Neutrophil (primary cell): ENCODE results near the gene RNF144A.

ENCODE experiments used
- H3K27ac ChIP-seq: fragments of 200-600 bp; sonication (generic); 2 replicates; pipeline ENCODE4 v1.5.1; 2016; ENCODE audit warnings: mild to moderate bottlenecking, moderate library complexity
- H3K27me3 ChIP-seq: fragments of 200-600 bp; sonication (generic); 2 replicates; pipeline ENCODE4 v1.6.0; 2016; ENCODE audit warnings: mild to moderate bottlenecking
- H3K36me3 ChIP-seq: fragments of 200-600 bp; sonication (generic); 2 replicates; pipeline ENCODE4 v1.5.1; 2017
- H3K4me1 ChIP-seq, 2 experiments: fragments of 200-600 bp in 1 of 2; sonication (generic) in 1 of 2; 1 replicate in 1 of 2; 2 replicates in 1 of 2; pipeline versions ENCODE4 v1.5.1 to v1.6.1; 2013 to 2016; ENCODE audit warnings: low read depth in 1 of 2, low read length in 1 of 2, mild to moderate bottlenecking in 1 of 2, moderate library complexity in 1 of 2; ENCODE audit not compliant: control insufficient read depth in 1 of 2, insufficient read depth in 1 of 2
- H3K4me3 ChIP-seq, 2 experiments: fragments of 200-600 bp in 1 of 2; sonication (generic) in 1 of 2; 1 replicate in 1 of 2; 2 replicates in 1 of 2; pipeline ENCODE4 v1.5.1; 2013 to 2016; ENCODE audit warnings: low read depth in 1 of 2, low read length in 1 of 2, mild to moderate bottlenecking in 1 of 2, moderate library complexity in 1 of 2
- H3K9me3 ChIP-seq: fragments of 200-600 bp; sonication (generic); 2 replicates; pipeline ENCODE4 v1.5.1; 2016
- CTCF ChIP-seq: fragments of 200-600 bp; sonication (generic); IDR thresholded peaks from 2 replicates; pipeline ENCODE4 v1.5.1; 2016; ENCODE audit warnings: antibody characterized with exemption

The RNF144A gene

GRCh38 chr2:6926071-6926732, 9.0 kb downstream of the RNF144A start:
- TF ChIP-seq CTCF = no peak
- Histone ChIP-seq H3K4me3 (no peak overlapping the region), H3K27ac (no peak overlapping the region), H3K36me3 (no peaks in the 10 kb centered on the region), H3K4me1 (peaks cover 32 to 43% of the 10 kb centered on the region in 2 experiments), H3K9me3 (no peaks in the 10 kb centered on the region), H3K27me3 (no peaks in the 10 kb centered on the region)

GRCh38 chr2:6927186-6927585, 10.0 kb downstream of the RNF144A start:
- H3K4me1 ChIP-seq = peaks cover 32 to 43% of the 10 kb centered on the region in 2 experiments
- no peaks in the 10 kb centered on the region for H3K27me3 ChIP-seq
- H3K36me3 ChIP-seq = no peaks in the 10 kb centered on the region
- H3K9me3 ChIP-seq = no peaks in the 10 kb centered on the region
- H3K4me3 ChIP-seq = no peak overlapping the region
- H3K27ac ChIP-seq = no peak overlapping the region
- TF ChIP-seq CTCF = no peak

GRCh38 chr2:6927753-6928152, 10.5 kb downstream of the RNF144A start:
- no peak overlapping the region for H3K27ac ChIP-seq
- H3K27me3 ChIP-seq = no peaks in the 10 kb centered on the region
- no peaks in the 10 kb centered on the region for H3K36me3 ChIP-seq
- H3K4me3 ChIP-seq = no peak overlapping the region
- H3K9me3 ChIP-seq = no peaks in the 10 kb centered on the region
- no peak for TF ChIP-seq CTCF
- H3K4me1 ChIP-seq = peaks cover 32 to 43% of the 10 kb centered on the region in 2 experiments

GRCh38 chr2:6928452-6928851, 11.2 kb downstream of the RNF144A start:
- Histone ChIP-seq H3K36me3 (no peaks in the 10 kb centered on the region), H3K27ac (no peak overlapping the region), H3K4me3 (no peak overlapping the region), H3K9me3 (no peaks in the 10 kb centered on the region), H3K27me3 (no peaks in the 10 kb centered on the region), H3K4me1 (peaks cover 33 to 47% of the 10 kb centered on the region in 2 experiments)
- TF ChIP-seq CTCF = no peak

DNA sequence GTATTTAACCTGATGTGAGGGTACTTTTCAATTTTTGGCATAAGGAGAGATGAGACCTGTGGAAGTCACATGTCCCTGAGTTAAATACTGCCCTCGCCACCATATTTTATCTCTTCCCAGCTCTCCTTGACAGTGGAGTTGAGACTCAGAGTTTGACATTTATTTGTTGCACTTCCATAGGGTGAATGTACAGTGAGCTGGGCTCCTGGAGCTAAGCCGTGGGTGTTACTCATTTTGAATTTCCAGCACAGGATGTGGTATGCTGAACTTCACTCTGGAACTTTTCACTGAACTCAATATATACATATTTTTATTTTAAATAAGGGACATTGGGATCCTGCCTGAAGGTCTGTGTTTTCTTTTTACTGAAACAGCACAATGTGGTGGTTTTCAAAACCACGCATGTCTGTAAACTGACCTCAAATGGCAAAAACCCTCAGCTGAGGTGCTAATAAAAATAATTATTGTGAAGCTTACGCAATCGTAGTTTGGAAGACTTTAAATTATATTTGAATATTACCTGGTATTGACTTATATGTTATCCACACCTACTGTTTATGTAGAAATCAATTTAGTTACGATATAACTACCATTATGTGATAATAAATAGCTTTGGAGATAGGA, 12.1 kb downstream of the RNF144A start:
- no peak for TF ChIP-seq CTCF
- Histone ChIP-seq H3K9me3 (no peaks in the 10 kb centered on the region), H3K36me3 (no peaks in the 10 kb centered on the region), H3K27ac (no peak overlapping the region), H3K27me3 (no peaks in the 10 kb centered on the region), H3K4me1 (peaks cover 40 to 50% of the 10 kb centered on the region in 2 experiments), H3K4me3 (no peak overlapping the region)
